Omental fat pad (tissue), 4 donors: Measurements from ENCODE around the gene MBD3L1. TPM values are rescaled to one million over a fixed set of nuclear protein-coding genes. Genes with fewer than 3 reads are reported as not detected.

Experiments
- ATAC-seq: fragments of 150-250 bp; one replicate; pipeline ENCODE4 v1.9.1; 2016; ENCODE audit warnings: mild to moderate bottlenecking, moderate library complexity; ENCODE audit not compliant: low FRiP score
- DNase-seq: peaks from one replicate; pipeline ENCODE4 v3.0.0-alpha.2; 2019; ENCODE audit warnings: low spot score
- CTCF ChIP-seq, 3 donors: fragments of 450-650 bp; IDR thresholded peaks; one replicate each; pipeline ENCODE4 v1.5.1; 2016 to 2017; ENCODE audit warnings: antibody characterized with exemption in 3 of 3, mild to moderate bottlenecking in 3 of 3, moderate library complexity in 2 of 3
- total RNA-seq, 4 donors: library from RNA; depleted of rRNA; stranded (reverse); fragments of >200 nt; gene quantifications; one replicate each; pipeline ENCODE4 v1.1.0, GENCODE V29; 2016

MBD3L1 gene
- total RNA-seq, 4 donors from 2014 or later, result not detected

- no peak for ATAC-seq
- TF ChIP-seq CTCF (IDR thresholded peaks at IDR 0.05), result no peak
- no peak for DNase-seq
Measured at GRCh38 chr19:8877854-8878705, 45.9 kb downstream of the MBD3L1 start.

DNA sequence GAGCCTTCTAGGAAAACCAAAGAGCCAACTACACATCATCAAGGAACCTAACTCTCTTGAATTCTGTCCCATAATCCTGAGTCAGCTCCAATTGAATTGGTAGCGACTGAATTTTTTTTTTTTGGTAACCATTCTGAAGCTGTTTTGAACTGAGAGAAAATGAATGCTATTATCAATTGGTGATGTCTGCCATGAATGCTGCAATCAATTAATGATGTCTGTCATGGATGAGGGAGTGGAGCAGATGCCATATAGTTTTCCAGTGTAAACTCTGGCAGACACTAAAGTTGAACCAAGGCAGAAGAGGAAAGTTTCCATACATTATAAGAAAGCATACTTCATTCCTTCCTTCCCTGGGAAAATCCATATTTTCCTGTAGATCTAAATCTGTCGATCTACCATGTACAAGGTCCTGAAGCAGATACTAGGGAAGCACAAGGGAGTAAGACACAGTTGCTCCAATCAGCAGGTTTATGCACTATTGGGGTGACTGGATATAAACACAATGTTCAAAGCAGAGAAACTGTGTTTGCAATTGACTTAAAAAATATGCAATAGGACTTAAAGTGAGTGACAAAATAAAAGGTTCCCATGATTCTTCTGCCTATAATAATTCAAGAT, 48.8 kb downstream of the MBD3L1 start:
- DNase-seq (no peak), ATAC-seq (no peak)
- TF ChIP-seq CTCF (IDR thresholded peaks at IDR 0.05), result no peak

DNA sequence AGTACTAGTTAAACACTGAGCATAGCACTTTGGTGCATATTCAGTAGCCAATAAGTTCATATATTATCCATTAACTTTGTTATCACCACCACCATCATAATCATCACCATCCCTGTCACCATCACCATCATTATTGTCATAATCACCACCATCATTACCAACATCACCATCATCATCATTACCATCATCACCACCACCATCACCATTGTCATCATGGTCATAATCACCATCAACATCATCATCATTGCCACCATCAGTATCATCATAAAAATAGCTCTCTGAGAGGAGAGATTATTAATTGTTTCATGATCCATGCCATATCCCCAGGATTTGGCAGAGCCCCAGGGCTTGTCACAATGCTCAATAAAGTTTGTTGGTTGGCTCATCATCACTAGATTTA, 49.3 kb downstream of the MBD3L1 start:
- no peak for ATAC-seq
- no peak for TF ChIP-seq CTCF (IDR thresholded peaks at IDR 0.05)
- no peak for DNase-seq

GRCh38 chr19:8884416-8884815, 52.2 kb downstream of the MBD3L1 start:
- ATAC-seq (no peak), DNase-seq (no peak)
- TF ChIP-seq CTCF (IDR thresholded peaks at IDR 0.05), result no peak

DNA sequence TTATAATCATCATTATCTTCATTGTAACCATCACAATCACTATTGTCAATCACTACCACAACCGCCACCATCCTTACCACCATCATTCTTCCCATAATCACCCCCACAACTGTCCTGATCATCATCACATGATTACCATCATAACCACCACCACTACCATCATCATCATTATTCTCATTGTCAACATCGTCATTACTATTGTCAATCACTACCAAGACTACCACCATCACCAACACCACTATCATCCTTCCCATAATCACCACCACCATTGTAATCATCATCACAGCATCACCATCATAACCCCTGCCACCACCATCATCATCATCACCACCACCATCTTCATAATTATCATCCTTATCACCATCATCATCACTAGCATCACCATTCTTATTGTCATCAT, 55.2 kb downstream of the MBD3L1 start:
- no peak for ATAC-seq
- TF ChIP-seq CTCF (IDR thresholded peaks at IDR 0.05), result no peak

GRCh38 chr19:8890260-8890659, 58.1 kb downstream of the MBD3L1 start:
- ATAC-seq, result no peak
- TF ChIP-seq CTCF (IDR thresholded peaks at IDR 0.05), result no peak
- DNase-seq, result no peak

More for the DNA sequence above, 55.2 kb downstream of the MBD3L1 start:
- DNase-seq, result no peak

Other genes with a start within 250 kb of the MBD3L1 start
- 10 to 100 TPM; 16.7 to 46.7 (median 22.5) TPM for gene ADAMTS10, start 221.7 kb upstream of the MBD3L1 start, total RNA-seq
- gene NFILZ, start 201.7 kb upstream of the MBD3L1 start, total RNA-seq, result not detected
- not detected for gene ACTL9, start 133.6 kb upstream of the MBD3L1 start, total RNA-seq
- gene OR2Z1, start 110.7 kb upstream of the MBD3L1 start, total RNA-seq, result not detected
- gene ZNF558, start 73 bp upstream of the MBD3L1 start, total RNA-seq, result 10 to 100 TPM; 16.1 to 34.8 (median 23.4) TPM
- gene MUC16, start 178.0 kb downstream of the MBD3L1 start, total RNA-seq, result 100 to 1,000 TPM in 2 of 4 donors, 10 to 100 TPM in 1, under 1 TPM in 1; 0.63 to 129 (median 86.7) TPM